Heart left ventricle (tissue), 16 donors: Measurements from ENCODE around the gene IGSF6. TPM values are rescaled to one million over a fixed set of nuclear protein-coding genes. Genes with fewer than 3 reads are reported as not detected.
A peak's percentile ranks its signal among the peaks of the same experiment; 100 is the strongest.

Experiments used
- ATAC-seq, 4 donors: fragments of 200-7000 bp; cut with Tn5 transposase; one replicate each; pipeline ENCODE4 v1.9.1; 2020 to 2022; ENCODE audit warnings: moderate library complexity in 4 of 4, mild to moderate bottlenecking in 3 of 4, moderate number of reproducible peaks in 1 of 4
- DNase-seq, 5 donors: peaks; one replicate each; pipeline ENCODE4 v3.0.0-alpha.2; 2020
- H3K27ac ChIP-seq, 12 donors: fragments of 200-600 bp; sonication (generic) in 4 of 12; one replicate each; pipeline versions ENCODE4 v1.5.0 to v1.8.0; 2016 to 2022; ENCODE audit warnings: mild to moderate bottlenecking in 2 of 12
- H3K27me3 ChIP-seq, 9 donors: fragments of 200-600 bp; sonication (generic) in 2 of 9; one replicate each; pipeline versions ENCODE4 v1.5.1 to v1.8.0; 2016 to 2022; ENCODE audit warnings: mild to moderate bottlenecking in 3 of 9
- H3K36me3 ChIP-seq, 9 donors: fragments of 200-600 bp; sonication (generic) in 2 of 9; one replicate each; pipeline versions ENCODE4 v1.5.0 to v1.8.0; 2018 to 2022; ENCODE audit warnings: mild to moderate bottlenecking in 2 of 9
- H3K4me1 ChIP-seq, 12 donors: fragments of 200-600 bp; sonication (generic) in 4 of 12; one replicate each; pipeline versions ENCODE4 v1.5.0 to v1.8.0; 2016 to 2022; ENCODE audit warnings: mild to moderate bottlenecking in 3 of 12
- H3K4me3 ChIP-seq, 12 donors: fragments of 200-600 bp; sonication (generic) in 4 of 12; one replicate each; pipeline versions ENCODE4 v1.5.0 to v1.8.0; 2017 to 2022; ENCODE audit warnings: mild to moderate bottlenecking in 9 of 12, moderate library complexity in 4 of 12
- H3K9me3 ChIP-seq, 12 donors: fragments of 200-600 bp; sonication (generic) in 4 of 12; one replicate each; pipeline versions ENCODE4 v1.5.0 to v1.8.0; 2016 to 2022; ENCODE audit warnings: mild to moderate bottlenecking in 1 of 12
- POLR2A ChIP-seq, 2 donors: fragments of 450-650 bp; IDR thresholded peaks; one replicate each; pipeline ENCODE4 v1.6.1; 2017; ENCODE audit warnings: antibody characterized with exemption in 2 of 2, mild to moderate bottlenecking in 2 of 2, moderate library complexity in 2 of 2
- WGBS, 4 donors: extraction: QIAGEN DNeasy Blood & Tissue Kit in 2 of 4; methylation state at CpG; one replicate each; pipeline versions ENCODE4 v1.1.5 to v1.1.7; 2013 to 2018; 5-methylcytosine and 5-hydroxymethylcytosine counted together
- intact Hi-C, 10 donors: fragments of 100-400 bp; cut with DNase I; formaldehyde crosslinking; loops; one replicate each; pipeline versions ENCODE4 v1.11.1 to v1.14.2; 2022
- long read RNA-seq, 3 donors: library from polyadenylated mRNA; unstranded; transcript quantifications; one replicate each; pipeline ENCODE4 v2.0.0, GENCODE V29; 2020 to 2021
- polyA plus RNA-seq, 2 donors: library from polyadenylated mRNA; stranded (reverse); fragments of 200-250 nt; gene quantifications; one replicate each; pipeline ENCODE4 v1.2.3, GENCODE V29; 2013
- total RNA-seq, 9 donors: library from RNA; depleted of rRNA in 2 of 9; stranded (reverse); fragments of >200 nt in 2 of 9; fragmentation: NEBNext Ultra II Directional in 3 of 9; extraction: Animal tissue kit (Norgen Biotek cat#: 25700) in 3 of 9; gene quantifications; one replicate each; pipeline versions ENCODE4 v1.1.0 to v1.2.4, GENCODE V29; 2016 to 2023
- TF ChIP-seq, protein P1 (sequence below), 12 donors: fragments of 200-600 bp; sonication (generic) in 4 of 12; IDR thresholded peaks; one replicate each; pipeline versions ENCODE4 v1.5.0 to v1.8.0; 2018 to 2022; ENCODE audit warnings: antibody characterized with exemption in 12 of 12, mild to moderate bottlenecking in 5 of 12
- donor health status: ischemic (EF 13 %, LVEDD 7.1; RV severe dilation, severe dysfunction).
- donor health status: healthy with polysubstance abuse.
- donor health status: DM: no; HTN: yes; CAD: no.
- donor health status: DM: no; HTN: no; CAD: no.
- donor health status: ischemic (EF 25% LVEDD 6.9; RV normal size, moderate dysfunction).
- donor health status: ischemic (EF 25% LVEDD 5.7; RV mildly dilated, moderate dysfunction).
- donor health status: healthy.
- donor health status: DM: yes; HTN: yes; CAD: no.
- donor health status: ischemic (EF 35%, LVEDD 5.7; RV mildly dilated, moderate dysfunction).
- donor health status: nonischemic (EF 11% LVEDD 7.7; RV severe dilation, severe dysfunction).
- donor health status: DM: yes; HTN: yes; CAD: no.
- donor health status: PGD.
- donor health status: ischemic (EF 29% LVEDD 5.4; RV normal size, mild dysfunction).
- donor health status: nonischemic (EF 23%, LVEDD 6.1; RV moderate dilation, normal function).

Gene IGSF6, protein sequence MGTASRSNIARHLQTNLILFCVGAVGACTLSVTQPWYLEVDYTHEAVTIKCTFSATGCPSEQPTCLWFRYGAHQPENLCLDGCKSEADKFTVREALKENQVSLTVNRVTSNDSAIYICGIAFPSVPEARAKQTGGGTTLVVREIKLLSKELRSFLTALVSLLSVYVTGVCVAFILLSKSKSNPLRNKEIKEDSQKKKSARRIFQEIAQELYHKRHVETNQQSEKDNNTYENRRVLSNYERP
- total RNA-seq (10 to 100 TPM in 1 of 9 donors, 1 to 10 TPM in 4, under 1 TPM in 4; 0.56 to 45.0 (median 1.5) TPM), polyA plus RNA-seq (under 1 TPM; 0.71 to 0.91 TPM)
- long read RNA-seq, donor 1, partial matches to known transcripts: 1 of 2 reads
- long read RNA-seq, donor 1, other reads (novel, unspliced or antisense): 0 of 2 reads
- long read RNA-seq, donor 2: 0 reads
- long read RNA-seq, donor 3, partial matches to known transcripts: 0 of 1 reads
- long read RNA-seq, donor 3, other reads (novel, unspliced or antisense): 0 of 1 reads

DNA sequence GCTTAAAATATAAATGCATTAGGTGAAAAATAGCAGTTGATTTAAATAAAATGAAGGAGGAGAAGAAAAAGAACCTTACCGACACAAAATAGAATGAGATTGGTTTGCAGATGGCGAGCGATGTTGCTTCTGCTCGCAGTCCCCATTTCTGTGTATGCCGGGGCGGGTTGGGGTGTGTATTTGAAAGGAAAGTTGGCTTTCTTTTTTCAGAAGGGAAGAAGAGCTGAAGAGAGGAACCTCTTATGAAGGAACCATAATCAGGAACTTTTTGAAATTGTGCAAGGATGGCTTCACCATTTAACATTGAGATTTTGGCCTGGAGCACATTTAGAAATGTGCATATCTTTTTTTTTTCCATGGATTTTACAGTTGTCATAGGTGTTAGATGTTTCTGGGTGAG lies at the start of gene IGSF6:
Gene IGSF6, minus strand, starts transcription at position 156 of the 400 bp plus-strand sequence. Its CDS starts 10 bp downstream, at position 146.
- Histone ChIP-seq H3K27ac (peak within 1 kb of the TSS in 1 of 12 donors; percentile 89), H3K36me3 (peaks cover 0 to 26% (median 16%) of the 10 kb centered on the region in 9 donors), H3K4me1 (peaks cover 0 to 84% (median 0%) of the 10 kb centered on the region in 12 donors), H3K27me3 (no peaks in the 10 kb centered on the region), H3K4me3 (peak within 1 kb of the TSS in 7 of 12 donors; percentile 16 to 58 (median 24)), H3K9me3 (no peaks in the 10 kb centered on the region)
- peak in 1 of 4 donors; percentile 42 for ATAC-seq
- TF ChIP-seq, protein P1, sequence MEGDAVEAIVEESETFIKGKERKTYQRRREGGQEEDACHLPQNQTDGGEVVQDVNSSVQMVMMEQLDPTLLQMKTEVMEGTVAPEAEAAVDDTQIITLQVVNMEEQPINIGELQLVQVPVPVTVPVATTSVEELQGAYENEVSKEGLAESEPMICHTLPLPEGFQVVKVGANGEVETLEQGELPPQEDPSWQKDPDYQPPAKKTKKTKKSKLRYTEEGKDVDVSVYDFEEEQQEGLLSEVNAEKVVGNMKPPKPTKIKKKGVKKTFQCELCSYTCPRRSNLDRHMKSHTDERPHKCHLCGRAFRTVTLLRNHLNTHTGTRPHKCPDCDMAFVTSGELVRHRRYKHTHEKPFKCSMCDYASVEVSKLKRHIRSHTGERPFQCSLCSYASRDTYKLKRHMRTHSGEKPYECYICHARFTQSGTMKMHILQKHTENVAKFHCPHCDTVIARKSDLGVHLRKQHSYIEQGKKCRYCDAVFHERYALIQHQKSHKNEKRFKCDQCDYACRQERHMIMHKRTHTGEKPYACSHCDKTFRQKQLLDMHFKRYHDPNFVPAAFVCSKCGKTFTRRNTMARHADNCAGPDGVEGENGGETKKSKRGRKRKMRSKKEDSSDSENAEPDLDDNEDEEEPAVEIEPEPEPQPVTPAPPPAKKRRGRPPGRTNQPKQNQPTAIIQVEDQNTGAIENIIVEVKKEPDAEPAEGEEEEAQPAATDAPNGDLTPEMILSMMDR (IDR thresholded peaks at IDR 0.05): no peak
- no peak for TF ChIP-seq POLR2A (IDR thresholded peaks at IDR 0.05)
- intact Hi-C loops: loop anchor here in 2 of 10 donors (10.0 kb wide), 2 partner anchors 52 to 532 kb away; no protein-coding TSS in a partner anchor
- WGBS, 4 donors: 87 to 95% (median 93%) methylated on average over 6 of the region's 6 CpGs
- DNase-seq: no peak

DNA sequence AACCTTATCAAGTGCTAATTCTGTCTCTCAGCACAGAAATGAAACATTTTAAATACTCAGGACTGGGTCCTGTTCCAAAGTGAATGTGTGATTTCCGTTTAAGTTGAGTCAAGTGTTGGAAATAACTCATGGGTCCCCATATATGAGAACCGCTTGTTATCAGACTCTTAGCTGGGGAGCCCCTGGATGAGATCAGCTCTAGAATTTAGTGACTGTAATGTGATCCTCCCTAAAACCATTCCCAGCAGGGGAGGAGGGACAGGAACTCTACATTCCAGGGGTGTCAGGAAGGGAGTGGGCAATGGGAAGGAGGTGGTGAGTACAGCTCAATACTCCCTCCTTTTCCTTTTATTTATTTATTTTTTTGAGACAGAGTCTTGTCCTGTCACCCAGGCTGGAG lies 48.9 kb upstream of the IGSF6 start:
- intact Hi-C loops: loop anchor here in 2 of 10 donors (10.0 kb wide), 2 partner anchors 46 to 116 kb away; partner anchors contain the start of gene IGSF6 (in 1 of the 2)
- WGBS, 4 donors: 20 to 34% (median 25%) methylated on average over 2 of the region's 2 CpGs
- ATAC-seq (peak in 1 of 4 donors; percentile 16), DNase-seq (no peak)
- H3K4me1 ChIP-seq: peaks cover 0 to 8% (median 0%) of the 10 kb centered on the region in 12 donors
- H3K27me3 ChIP-seq: no peaks in the 10 kb centered on the region
- H3K4me3 ChIP-seq: no peak overlapping the region
- no peak overlapping the region for H3K27ac ChIP-seq
- no peaks in the 10 kb centered on the region for H3K9me3 ChIP-seq
- TF ChIP-seq POLR2A (IDR thresholded peaks at IDR 0.05): no peak
- TF ChIP-seq, protein P1 (IDR thresholded peaks at IDR 0.05): no peak
- H3K36me3 ChIP-seq: no peaks in the 10 kb centered on the region

DNA sequence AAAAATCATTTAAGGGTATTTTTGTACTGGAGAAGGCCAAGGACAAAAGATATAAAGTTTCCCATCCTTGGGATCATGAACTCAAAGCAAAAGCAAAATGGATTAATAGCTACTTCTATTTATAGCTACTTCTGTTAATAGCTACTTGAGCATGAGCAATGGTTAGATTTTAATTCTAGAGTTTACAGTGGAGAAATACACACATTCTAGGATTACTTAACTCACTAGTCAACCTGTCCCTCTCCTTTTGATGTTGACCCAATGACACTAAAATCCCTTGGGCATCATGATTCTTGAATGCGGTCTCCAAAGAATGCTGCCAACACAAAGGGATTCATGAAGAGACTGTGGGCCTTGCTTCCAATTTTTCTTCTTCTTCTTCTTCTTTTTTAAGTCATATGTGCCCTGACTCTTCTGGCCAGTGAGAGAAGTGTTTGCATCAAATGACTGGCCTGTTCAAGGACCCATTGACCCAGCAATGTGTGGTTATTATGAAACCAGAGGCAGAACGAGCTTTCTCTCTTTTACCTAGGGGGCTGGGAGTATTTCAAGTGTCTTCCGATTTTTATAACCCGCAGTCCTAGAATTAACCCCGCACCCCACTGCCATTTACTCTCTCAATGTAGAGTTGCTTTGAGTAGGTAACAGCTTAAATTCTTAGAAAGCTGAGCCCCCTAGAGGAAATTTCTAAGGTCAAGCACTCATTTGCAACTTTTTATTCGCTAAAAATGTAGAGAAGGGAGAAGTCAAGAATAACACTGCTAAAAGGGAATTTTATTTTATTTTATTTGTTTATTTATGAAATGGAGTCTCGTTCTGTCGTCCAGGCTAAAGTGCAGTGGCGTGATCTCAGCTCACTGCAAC lies 46.0 kb upstream of the IGSF6 start:
- TF ChIP-seq, protein P1 (IDR thresholded peaks at IDR 0.05): no peak
- TF ChIP-seq POLR2A (IDR thresholded peaks at IDR 0.05): no peak
- intact Hi-C loops: no loop called here
- H3K27me3 ChIP-seq: no peaks in the 10 kb centered on the region
- no peaks in the 10 kb centered on the region for H3K9me3 ChIP-seq
- no peak for ATAC-seq
- H3K27ac ChIP-seq: no peak overlapping the region
- H3K4me1 ChIP-seq: peaks cover 0 to 8% (median 0%) of the 10 kb centered on the region in 12 donors
- no peak overlapping the region for H3K4me3 ChIP-seq
- H3K36me3 ChIP-seq: no peaks in the 10 kb centered on the region
- WGBS, 4 donors: 79 to 87% (median 83%) methylated on average over 9 of the region's 9 CpGs
- DNase-seq: no peak
